Measurements from ENCODE around the gene SI.
"Not testable (repeated sequence)": the region's sequence is repeated elsewhere in the genome, so short reads cannot be mapped to it uniquely, and the experiment has no call there.

Gene SI

GRCh38 chr3:165078293-165078692 is at the start of gene SI:
TSS of gene SI (minus strand) at chr3:165078496. CDS start at chr3:165076012, 2,484 bp downstream.
- no peak within 1 kb of the TSS for H3K4me3 ChIP-seq (ENCODE audit: low read length)
- TF ChIP-seq ZNF274 (IDR thresholded peaks at IDR 0.05; ENCODE audit: low read depth, low read length) = no peak

DNA sequence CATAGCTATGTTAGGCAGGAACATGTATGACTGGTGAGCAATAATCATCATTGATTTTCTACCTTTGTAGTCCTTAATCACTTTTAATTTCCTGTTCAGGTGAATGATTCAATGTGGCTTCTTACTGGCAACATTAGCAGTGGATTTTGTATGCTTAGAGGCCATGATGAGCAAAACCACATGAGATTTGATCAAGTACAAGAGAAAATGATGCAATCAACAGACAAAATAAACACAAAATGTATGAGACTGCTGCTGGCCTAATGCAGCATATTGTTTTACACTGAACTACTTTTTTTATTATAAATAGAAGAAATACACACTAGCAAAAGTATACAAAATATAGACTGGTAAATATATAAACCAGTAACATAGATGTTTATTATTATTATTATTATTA is 47.5 kb upstream of the SI start:
- H3K4me3 ChIP-seq (ENCODE audit: low read length) = no peak overlapping the region
- no peak for TF ChIP-seq ZNF274 (IDR thresholded peaks at IDR 0.05; ENCODE audit: low read depth, low read length)

- TF ChIP-seq ZNF274 (IDR thresholded peaks at IDR 0.05; ENCODE audit: low read depth, low read length) = no peak
- H3K4me3 ChIP-seq (ENCODE audit: low read length) = no peak overlapping the region
Observed at GRCh38 chr3:165111401-165111800, 33.1 kb upstream of the SI start.

DNA sequence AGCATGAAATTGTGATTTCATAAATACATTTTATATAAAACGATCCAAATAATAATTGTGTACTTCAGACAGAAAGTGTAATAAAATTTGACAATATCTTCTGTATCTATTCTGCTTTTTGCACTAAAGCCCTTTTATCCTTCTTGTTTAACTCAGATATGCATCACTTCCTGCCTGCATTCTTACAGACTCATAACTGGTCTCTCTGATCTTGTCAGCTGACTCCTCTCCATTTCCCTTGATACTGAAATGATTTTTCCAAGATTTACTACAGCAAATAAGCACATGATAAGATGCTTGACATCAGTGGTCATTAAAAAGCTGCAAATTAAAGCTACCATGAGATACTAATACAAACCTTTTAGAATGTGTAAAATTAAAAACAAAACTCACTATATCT is 25.3 kb upstream of the SI start:
- TF ChIP-seq ZNF274 (IDR thresholded peaks at IDR 0.05; ENCODE audit: low read depth, low read length) = no peak

GRCh38 chr3:165082650-165083049 is 4.4 kb upstream of the SI start:
- H3K4me3 ChIP-seq (ENCODE audit: low read length) = no peak overlapping the region
- TF ChIP-seq ZNF274 (IDR thresholded peaks at IDR 0.05; ENCODE audit: low read depth, low read length) = no peak

More for the DNA sequence above, 25.3 kb upstream of the SI start:
- H3K4me3 ChIP-seq (ENCODE audit: low read length) = no peak overlapping the region

- TF ChIP-seq ZNF274 (IDR thresholded peaks at IDR 0.05; ENCODE audit: low read depth, low read length) = no peak
Observed at GRCh38 chr3:165081183-165081582, 2.9 kb upstream of the SI start.

DNA sequence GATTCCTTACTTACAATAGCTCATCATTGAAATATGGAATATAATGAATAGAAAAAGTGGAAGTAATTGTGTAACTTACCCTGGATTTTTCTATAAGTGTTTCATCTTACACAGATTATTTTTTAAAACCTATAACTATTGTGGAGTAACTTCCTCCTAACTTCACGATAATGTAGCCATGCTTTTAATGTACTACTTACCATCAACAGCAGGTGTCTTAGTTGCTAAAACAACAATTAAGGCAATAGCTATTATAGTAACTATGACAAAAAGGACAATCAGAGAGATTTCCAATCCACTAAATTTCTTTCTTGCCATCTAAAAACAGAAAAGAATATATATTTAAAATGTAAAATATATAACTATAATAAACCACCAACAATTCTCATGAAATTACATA is 2.6 kb downstream of the SI start:
- H3K4me3 ChIP-seq (ENCODE audit: low read length) = no peak overlapping the region
- TF ChIP-seq ZNF274 (IDR thresholded peaks at IDR 0.05; ENCODE audit: low read depth, low read length) = no peak

More at GRCh38 chr3:165081183-165081582, 2.9 kb upstream of the SI start:
- no peak overlapping the region for H3K4me3 ChIP-seq (ENCODE audit: low read length)

DNA sequence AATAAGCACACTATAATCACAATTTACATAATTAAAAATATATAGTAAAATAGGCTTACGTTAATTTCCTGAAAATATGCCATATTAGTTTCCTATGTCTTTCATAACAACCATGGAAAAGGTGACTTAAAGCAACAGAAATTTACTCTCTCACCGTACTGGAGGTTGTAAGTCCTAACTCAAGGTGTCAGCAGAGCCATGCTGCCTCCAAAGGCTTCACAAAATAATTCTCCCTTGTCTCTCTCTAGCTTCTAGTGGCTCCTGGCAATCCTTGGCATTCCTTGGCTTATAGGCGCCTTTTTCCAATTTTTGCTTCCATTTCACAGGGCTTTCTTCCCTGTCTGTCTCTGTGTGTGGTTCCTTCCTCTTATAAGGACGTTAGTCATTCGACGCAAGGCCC is 7.6 kb downstream of the SI start:
- TF ChIP-seq ZNF274 (IDR thresholded peaks at IDR 0.05; ENCODE audit: low read depth, low read length) = no peak
- H3K4me3 ChIP-seq (ENCODE audit: low read length) = no peak overlapping the region

- no peak for TF ChIP-seq ZNF274 (IDR thresholded peaks at IDR 0.05; ENCODE audit: low read depth, low read length)
- no peak overlapping the region for H3K4me3 ChIP-seq (ENCODE audit: low read length)
Observed at GRCh38 chr3:165056510-165056909, 21.8 kb downstream of the SI start.

GRCh38 chr3:165040186-165040585 is 38.1 kb downstream of the SI start:
- no peak overlapping the region for H3K4me3 ChIP-seq (ENCODE audit: low read length)
- TF ChIP-seq ZNF274 (IDR thresholded peaks at IDR 0.05; ENCODE audit: low read depth, low read length) = no peak

DNA sequence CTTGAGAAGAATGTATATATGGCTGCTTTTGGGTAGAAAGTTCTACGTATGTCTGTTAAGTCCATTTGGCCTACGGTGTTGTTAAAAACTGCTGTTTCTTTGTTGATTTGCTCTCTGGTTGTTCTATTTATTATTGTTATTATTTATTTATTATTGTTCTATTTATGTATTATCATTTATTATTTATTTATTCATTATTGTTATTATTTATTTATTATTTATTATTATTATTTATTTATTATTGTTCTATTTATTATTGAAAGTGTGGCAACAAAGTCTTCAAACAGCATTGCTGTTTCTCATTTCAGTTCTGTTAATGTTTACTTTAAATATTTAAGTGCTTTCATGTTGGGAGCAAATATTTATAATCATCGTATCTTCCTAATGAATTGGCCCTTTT is 66.7 kb downstream of the SI start:
- no peak for TF ChIP-seq ZNF274 (IDR thresholded peaks at IDR 0.05; ENCODE audit: low read depth, low read length)

GRCh38 chr3:164984947-164985346 is 93.3 kb downstream of the SI start:
- no peak overlapping the region for H3K4me3 ChIP-seq (ENCODE audit: low read length)
- TF ChIP-seq ZNF274 (IDR thresholded peaks at IDR 0.05; ENCODE audit: low read depth, low read length) = no peak

More for the DNA sequence above, 66.7 kb downstream of the SI start:
- no peak overlapping the region for H3K4me3 ChIP-seq (ENCODE audit: low read length)

DNA sequence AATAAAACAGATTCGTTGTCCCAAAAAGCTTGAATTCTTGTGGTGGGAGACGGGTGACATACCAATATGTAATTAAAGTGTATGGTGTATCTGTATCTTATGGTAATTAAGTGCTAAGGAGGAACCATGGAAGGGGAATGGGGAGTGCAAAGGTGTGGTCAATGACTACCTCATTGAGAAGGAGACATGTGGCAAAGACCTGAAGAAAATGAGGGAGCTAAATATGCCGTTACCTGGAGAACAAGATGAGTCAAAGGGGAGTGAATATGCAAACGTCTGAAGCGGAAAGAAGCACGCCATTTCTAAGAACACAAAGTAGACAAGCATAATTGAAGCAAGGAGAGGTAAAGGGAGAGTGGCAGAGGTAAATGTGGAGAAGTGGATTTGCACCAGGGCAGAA is 115.7 kb downstream of the SI start:
- no peak for TF ChIP-seq ZNF274 (IDR thresholded peaks at IDR 0.05; ENCODE audit: low read depth, low read length)
- no peak overlapping the region for H3K4me3 ChIP-seq (ENCODE audit: low read length)

- TF ChIP-seq ZNF274 (IDR thresholded peaks at IDR 0.05; ENCODE audit: low read depth, low read length) = no peak
- no peak overlapping the region for H3K4me3 ChIP-seq (ENCODE audit: low read length)
Observed at GRCh38 chr3:164952966-164953365, 125.3 kb downstream of the SI start.

GRCh38 chr3:164951403-164951802 is 126.9 kb downstream of the SI start:
- not testable (repeated sequence) for H3K4me3 ChIP-seq (ENCODE audit: low read length)

- no peak overlapping the region for H3K4me3 ChIP-seq (ENCODE audit: low read length)
- TF ChIP-seq ZNF274 (IDR thresholded peaks at IDR 0.05; ENCODE audit: low read depth, low read length) = no peak
Observed at GRCh38 chr3:164940745-164941144, 137.6 kb downstream of the SI start.

All from GM08714 (cell line).